CD4-positive, CD25-positive, alpha-beta regulatory T cell (primary cell): ENCODE measurements around the gene WASL. TPM values are rescaled to one million over a fixed set of nuclear protein-coding genes. Genes with fewer than 3 reads are reported as not detected.

ENCODE experiments used
- ATAC-seq, 2 donors: fragments of 150-1000 bp; cut with Tn5 transposase; one replicate each; pipeline ENCODE4 v1.10.0; 2021; ENCODE audit warnings: low read depth in 2 of 2, moderate number of reproducible peaks in 2 of 2, moderate library complexity in 1 of 2
- DNase-seq, 3 donors: peaks; one replicate each; pipeline versions ENCODE4 v3.0.0 to v3.0.0-alpha.2; 2012 to 2022; ENCODE audit warnings: mixed read lengths in 1 of 3
- H3K27ac ChIP-seq: one replicate; pipeline ENCODE4 v1.7.0; 2013; ENCODE audit warnings: mild to moderate bottlenecking, low read length; ENCODE audit not compliant: insufficient read depth, poor library complexity, severe bottlenecking
- H3K27me3 ChIP-seq: one replicate; pipeline ENCODE4 v1.7.0; 2013; ENCODE audit warnings: low read length; ENCODE audit not compliant: control insufficient read depth, insufficient read depth
- H3K36me3 ChIP-seq: one replicate; pipeline ENCODE4 v1.7.0; 2013; ENCODE audit warnings: mild to moderate bottlenecking, low read length, moderate library complexity; ENCODE audit not compliant: control insufficient read depth, insufficient read depth
- H3K4me1 ChIP-seq: 2 replicates; pipeline ENCODE4 v1.7.0; 2013; ENCODE audit warnings: mild to moderate bottlenecking, low read length; ENCODE audit not compliant: insufficient read depth, control insufficient read depth, poor library complexity, severe bottlenecking
- H3K4me3 ChIP-seq: one replicate; pipeline ENCODE4 v1.7.0; 2013; ENCODE audit warnings: low read depth, mild to moderate bottlenecking, low read length, moderate library complexity
- H3K9me3 ChIP-seq, 2 experiments: 1 replicate in 1 of 2; 2 replicates in 1 of 2; pipeline ENCODE4 v1.7.0; 2013; ENCODE audit warnings: low read length in 2 of 2, mild to moderate bottlenecking in 1 of 2, moderate library complexity in 1 of 2; ENCODE audit not compliant: control insufficient read depth in 2 of 2
- H3K27ac Mint-ChIP-seq, 3 donors: one replicate each; pipeline ENCODE4 v1.8.0; 2020 to 2022; ENCODE audit warnings: mild to moderate bottlenecking in 3 of 3, mixed read lengths in 3 of 3, moderate library complexity in 2 of 3
- H3K27me3 Mint-ChIP-seq: one replicate; pipeline ENCODE4 v1.8.0; 2022; ENCODE audit warnings: mild to moderate bottlenecking, mixed read lengths
- H3K36me3 Mint-ChIP-seq: one replicate; pipeline ENCODE4 v1.8.0; 2020; ENCODE audit warnings: mixed read lengths
- H3K4me1 Mint-ChIP-seq, 4 donors: one replicate each; pipeline ENCODE4 v1.8.0; 2020 to 2022; ENCODE audit warnings: mixed read lengths in 4 of 4, mild to moderate bottlenecking in 1 of 4
- H3K4me3 Mint-ChIP-seq, 4 donors: one replicate each; pipeline ENCODE4 v1.8.0; 2020 to 2022; ENCODE audit warnings: mild to moderate bottlenecking in 4 of 4, mixed read lengths in 4 of 4, moderate library complexity in 3 of 4
- H3K9me3 Mint-ChIP-seq, 7 donors: one replicate each; pipeline ENCODE4 v1.8.0; 2020 to 2022; ENCODE audit warnings: mixed read lengths in 7 of 7, mild to moderate bottlenecking in 3 of 7, moderate library complexity in 2 of 7
- polyA plus RNA-seq, 4 donors: library from polyadenylated mRNA; unstranded; fragments of 300-500 nt; fragmentation: Illumina TruSeq; gene quantifications; one replicate each; pipeline ENCODE4 v1.2.3, GENCODE V29; 2021
- total RNA-seq: library from RNA; stranded (reverse); gene quantifications from one replicate; pipeline ENCODE4 v1.2.3, GENCODE V29; 2022

The WASL gene
- total and polyA plus RNA-seq, 5 donors from 2014 or later, result 1.4 to 10.2 (median 1.9) TPM

- Histone ChIP-seq H3K9me3 (no peaks in the 10 kb centered on the region), H3K4me1 (no peaks in the 10 kb centered on the region), H3K36me3 (no peaks in the 10 kb centered on the region), H3K27me3 (no peaks in the 10 kb centered on the region), H3K27ac (no peak overlapping the region), H3K4me3 (no peak overlapping the region)
- Mint-ChIP-seq H3K36me3 (no peaks in the 10 kb centered on the region), H3K4me3 (no peak overlapping the region), H3K9me3 (no peaks in the 10 kb centered on the region), H3K27ac (no peak overlapping the region), H3K27me3 (peaks cover 5% of the 10 kb centered on the region), H3K4me1 (no peaks in the 10 kb centered on the region)
- DNase-seq (no peak), ATAC-seq (no peak)
Measured at GRCh38 chr7:123657304-123657685, 91.5 kb downstream of the WASL start.

- no peaks in the 10 kb centered on the region for H3K9me3 ChIP-seq
Measured at GRCh38 chr7:123656544-123657303, 92.1 kb downstream of the WASL start.

GRCh38 chr7:123655614-123656013 lies 93.2 kb downstream of the WASL start, which contains the start of gene LMOD2:
LMOD2 (plus strand) TSS chr7:123655866; CDS start chr7:123655964, 98 bp downstream.
- peaks cover 5% of the 10 kb centered on the region for H3K27me3 Mint-ChIP-seq
- no peaks in the 10 kb centered on the region for H3K9me3 ChIP-seq
- no peak within 1 kb of the TSS for H3K27ac ChIP-seq
- no peak within 1 kb of the TSS for H3K27ac Mint-ChIP-seq
- H3K4me1 ChIP-seq, result no peaks in the 10 kb centered on the region
- no peak within 1 kb of the TSS for H3K4me3 ChIP-seq
- H3K36me3 Mint-ChIP-seq, result no peaks in the 10 kb centered on the region
- H3K36me3 ChIP-seq, result no peaks in the 10 kb centered on the region
- H3K4me3 Mint-ChIP-seq, result no peak within 1 kb of the TSS
- DNase-seq, result no peak
- no peaks in the 10 kb centered on the region for H3K9me3 Mint-ChIP-seq
- no peaks in the 10 kb centered on the region for H3K27me3 ChIP-seq
- no peak for ATAC-seq
- no peaks in the 10 kb centered on the region for H3K4me1 Mint-ChIP-seq

More at GRCh38 chr7:123656544-123657303, 92.1 kb downstream of the WASL start:
- no peaks in the 10 kb centered on the region for H3K36me3 ChIP-seq
- no peak overlapping the region for H3K27ac ChIP-seq
- no peaks in the 10 kb centered on the region for H3K36me3 Mint-ChIP-seq
- DNase-seq (no peak), ATAC-seq (no peak)
- H3K4me1 Mint-ChIP-seq, result no peaks in the 10 kb centered on the region
- H3K27me3 ChIP-seq, result no peaks in the 10 kb centered on the region
- H3K4me1 ChIP-seq, result no peaks in the 10 kb centered on the region
- no peaks in the 10 kb centered on the region for H3K9me3 Mint-ChIP-seq
- no peak overlapping the region for H3K27ac Mint-ChIP-seq
- peaks cover 5% of the 10 kb centered on the region for H3K27me3 Mint-ChIP-seq
- H3K4me3 ChIP-seq, result no peak overlapping the region
- no peak overlapping the region for H3K4me3 Mint-ChIP-seq

GRCh38 chr7:123653162-123653561 lies 95.6 kb downstream of the WASL start:
- Mint-ChIP-seq H3K4me1 (no peaks in the 10 kb centered on the region), H3K9me3 (peaks cover 0 to 2% (median 0%) of the 10 kb centered on the region in 7 donors), H3K4me3 (no peak overlapping the region), H3K27ac (no peak overlapping the region), H3K36me3 (no peaks in the 10 kb centered on the region), H3K27me3 (peaks cover 7% of the 10 kb centered on the region)
- no peaks in the 10 kb centered on the region for H3K36me3 ChIP-seq
- H3K9me3 ChIP-seq, result no peaks in the 10 kb centered on the region
- no peak for ATAC-seq
- peaks cover 2% of the 10 kb centered on the region for H3K27me3 ChIP-seq
- DNase-seq, result no peak
- no peak overlapping the region for H3K4me3 ChIP-seq
- no peak overlapping the region for H3K27ac ChIP-seq
- no peaks in the 10 kb centered on the region for H3K4me1 ChIP-seq

- Mint-ChIP-seq H3K9me3 (peaks cover 0 to 2% (median 0%) of the 10 kb centered on the region in 7 donors), H3K27ac (no peak overlapping the region), H3K4me1 (no peaks in the 10 kb centered on the region), H3K4me3 (no peak overlapping the region), H3K27me3 (peaks cover 7% of the 10 kb centered on the region), H3K36me3 (no peaks in the 10 kb centered on the region)
- H3K27me3 ChIP-seq, result peaks cover 2% of the 10 kb centered on the region
- no peaks in the 10 kb centered on the region for H3K9me3 ChIP-seq
- no peak overlapping the region for H3K4me3 ChIP-seq
- no peak overlapping the region for H3K27ac ChIP-seq
- no peaks in the 10 kb centered on the region for H3K4me1 ChIP-seq
- no peak for DNase-seq
- H3K36me3 ChIP-seq, result no peaks in the 10 kb centered on the region
- no peak for ATAC-seq
Measured at GRCh38 chr7:123652406-123652805, 96.4 kb downstream of the WASL start.

- H3K4me3 Mint-ChIP-seq, result no peak overlapping the region
- ATAC-seq, result no peak
- H3K27me3 Mint-ChIP-seq, result peaks cover 13% of the 10 kb centered on the region
- H3K36me3 Mint-ChIP-seq, result no peaks in the 10 kb centered on the region
- Histone ChIP-seq H3K27ac (no peak overlapping the region), H3K27me3 (peaks cover 2% of the 10 kb centered on the region), H3K9me3 (no peaks in the 10 kb centered on the region), H3K36me3 (no peaks in the 10 kb centered on the region), H3K4me3 (no peak overlapping the region), H3K4me1 (no peaks in the 10 kb centered on the region)
- no peaks in the 10 kb centered on the region for H3K4me1 Mint-ChIP-seq
- H3K27ac Mint-ChIP-seq, result no peak overlapping the region
- no peak for DNase-seq
- peaks cover 0 to 2% (median 0%) of the 10 kb centered on the region in 7 donors for H3K9me3 Mint-ChIP-seq
Measured at GRCh38 chr7:123650595-123650994, 98.2 kb downstream of the WASL start.

- Mint-ChIP-seq H3K27me3 (peaks cover 16% of the 10 kb centered on the region), H3K9me3 (peaks cover 0 to 2% (median 0%) of the 10 kb centered on the region in 7 donors), H3K36me3 (no peaks in the 10 kb centered on the region), H3K27ac (no peak overlapping the region), H3K4me1 (no peaks in the 10 kb centered on the region), H3K4me3 (no peak overlapping the region)
- Histone ChIP-seq H3K4me1 (no peaks in the 10 kb centered on the region), H3K9me3 (no peaks in the 10 kb centered on the region), H3K27me3 (peaks cover 2% of the 10 kb centered on the region), H3K4me3 (no peak overlapping the region), H3K27ac (no peak overlapping the region), H3K36me3 (no peaks in the 10 kb centered on the region)
- ATAC-seq, result no peak
- no peak for DNase-seq
Measured at GRCh38 chr7:123649964-123650363, 98.8 kb downstream of the WASL start.
